CD1c-positive myeloid dendritic cell (primary cell): ENCODE data around the gene LSM14B.
"Not testable (repeated sequence)": the region's sequence is repeated elsewhere in the genome, so short reads cannot be mapped to it uniquely, and the experiment has no call there.

Experiments used
- DNase-seq: peaks from one replicate; pipeline ENCODE4 v3.0.0-alpha.2; 2016; ENCODE audit errors: extremely low spot score

Gene LSM14B

GRCh38 chr20:62121776-62122653, at the start of gene LSM14B:
Gene LSM14B, plus strand, starts transcription at chr20:62122475. Its CDS starts 192 bp downstream, at chr20:62122667.
- DNase-seq = peak; percentile 99

GRCh38 chr20:62073323-62073722, 49.0 kb upstream of the LSM14B start:
- DNase-seq = no peak

GRCh38 chr20:62079166-62079565, 43.1 kb upstream of the LSM14B start:
- DNase-seq = no peak

GRCh38 chr20:62080249-62080990, 41.9 kb upstream of the LSM14B start:
- no peak for DNase-seq

GRCh38 chr20:62083312-62083711, 39.0 kb upstream of the LSM14B start:
- DNase-seq = no peak

GRCh38 chr20:62084224-62084623, 38.1 kb upstream of the LSM14B start:
- not testable (repeated sequence) for DNase-seq

- DNase-seq = no peak
Observed at GRCh38 chr20:62085206-62085605, 37.1 kb upstream of the LSM14B start.

GRCh38 chr20:62087227-62087626, 35.0 kb upstream of the LSM14B start:
- no peak for DNase-seq

GRCh38 chr20:62087632-62088031, 34.6 kb upstream of the LSM14B start:
- DNase-seq = no peak

GRCh38 chr20:62088258-62089127, 33.8 kb upstream of the LSM14B start:
- DNase-seq = peak; percentile 69

GRCh38 chr20:62089393-62089792, 32.9 kb upstream of the LSM14B start:
- DNase-seq = no peak

GRCh38 chr20:62096421-62097380, 25.6 kb upstream of the LSM14B start:
- no peak for DNase-seq

GRCh38 chr20:62097881-62098407, 24.3 kb upstream of the LSM14B start:
- DNase-seq = no peak

GRCh38 chr20:62101078-62101477, 21.2 kb upstream of the LSM14B start:
- DNase-seq = no peak

- no peak for DNase-seq
Observed at GRCh38 chr20:62103508-62104233, 18.6 kb upstream of the LSM14B start.

GRCh38 chr20:62104234-62104789, 18.0 kb upstream of the LSM14B start:
- no peak for DNase-seq

- DNase-seq = no peak
Observed at GRCh38 chr20:62104791-62105345, 17.4 kb upstream of the LSM14B start.

GRCh38 chr20:62105592-62105991, 16.7 kb upstream of the LSM14B start:
- no peak for DNase-seq

- DNase-seq = no peak
Observed at GRCh38 chr20:62111148-62111547, 11.1 kb upstream of the LSM14B start.
